ENCODE measurements around the gene TCEA3.
A peak's percentile ranks its signal among the peaks of the same experiment; 100 is the strongest.

Gene TCEA3

DNA sequence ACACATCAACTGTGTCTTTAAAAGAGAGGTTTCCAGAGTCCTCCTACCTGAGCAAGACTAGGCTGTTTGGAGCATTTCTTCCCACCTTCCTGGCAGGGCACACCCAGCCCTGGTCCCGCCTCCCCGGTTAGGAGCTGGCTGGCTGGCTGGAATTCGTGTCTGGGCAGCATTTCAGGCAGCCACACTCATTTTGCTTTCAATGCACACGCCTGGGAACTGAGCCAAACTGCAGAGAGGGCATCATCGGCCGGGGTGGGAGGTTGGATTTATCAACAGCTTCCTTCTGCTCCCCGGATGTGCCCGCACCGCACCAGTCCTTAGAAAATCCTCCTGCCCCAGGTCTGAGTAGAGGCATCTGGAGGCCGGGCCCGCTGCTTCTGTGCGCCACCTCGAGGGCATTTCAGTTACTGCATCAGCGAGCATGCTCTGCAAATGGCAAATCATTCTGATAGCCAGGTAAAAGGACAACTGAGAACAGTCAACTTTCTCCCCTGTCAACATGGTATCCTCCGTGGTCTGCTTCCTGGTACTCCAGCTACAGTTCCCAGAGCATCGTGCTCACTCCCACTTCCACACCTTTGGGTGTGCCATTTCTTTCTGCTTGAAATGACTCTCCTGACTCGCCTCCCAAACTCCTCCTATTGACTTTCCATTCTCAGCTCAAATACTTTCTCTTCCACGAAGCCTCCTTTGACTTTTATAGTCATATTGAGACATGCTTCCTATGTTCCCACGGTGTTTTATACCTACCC lies 20.6 kb downstream of the TCEA3 start:
- Histone ChIP-seq H3K27ac (replicated peaks) (no peak overlapping the region), H3K27me3 (ENCODE audit: insufficient read depth, poor library complexity, severe bottlenecking) (no peaks in the 10 kb centered on the region), H3K4me3 (replicated peaks; ENCODE audit: insufficient read depth, low read length) (peak overlapping the region; percentile 12; the same call in 1 of the 2 replicates)
- DNase-seq (ENCODE audit: low read depth in 1 of 2, low spot score in 1 of 2) = peak; percentile 76 to 89
- no peak for TF ChIP-seq POLR2AphosphoS5 (IDR thresholded peaks at IDR 0.05; ENCODE audit: low read depth)
- no peak for TF ChIP-seq GABPA (IDR thresholded peaks at IDR 0.05; ENCODE audit: low read depth)
- TF ChIP-seq, protein P1, sequence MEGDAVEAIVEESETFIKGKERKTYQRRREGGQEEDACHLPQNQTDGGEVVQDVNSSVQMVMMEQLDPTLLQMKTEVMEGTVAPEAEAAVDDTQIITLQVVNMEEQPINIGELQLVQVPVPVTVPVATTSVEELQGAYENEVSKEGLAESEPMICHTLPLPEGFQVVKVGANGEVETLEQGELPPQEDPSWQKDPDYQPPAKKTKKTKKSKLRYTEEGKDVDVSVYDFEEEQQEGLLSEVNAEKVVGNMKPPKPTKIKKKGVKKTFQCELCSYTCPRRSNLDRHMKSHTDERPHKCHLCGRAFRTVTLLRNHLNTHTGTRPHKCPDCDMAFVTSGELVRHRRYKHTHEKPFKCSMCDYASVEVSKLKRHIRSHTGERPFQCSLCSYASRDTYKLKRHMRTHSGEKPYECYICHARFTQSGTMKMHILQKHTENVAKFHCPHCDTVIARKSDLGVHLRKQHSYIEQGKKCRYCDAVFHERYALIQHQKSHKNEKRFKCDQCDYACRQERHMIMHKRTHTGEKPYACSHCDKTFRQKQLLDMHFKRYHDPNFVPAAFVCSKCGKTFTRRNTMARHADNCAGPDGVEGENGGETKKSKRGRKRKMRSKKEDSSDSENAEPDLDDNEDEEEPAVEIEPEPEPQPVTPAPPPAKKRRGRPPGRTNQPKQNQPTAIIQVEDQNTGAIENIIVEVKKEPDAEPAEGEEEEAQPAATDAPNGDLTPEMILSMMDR (IDR thresholded peaks at IDR 0.05; ENCODE audit: insufficient read depth, low read length) = peak; percentile 97
- TF ChIP-seq SPI1 (IDR thresholded peaks at IDR 0.05; ENCODE audit: borderline replicate concordance, low read depth) = no peak
- TF ChIP-seq, protein P2, sequence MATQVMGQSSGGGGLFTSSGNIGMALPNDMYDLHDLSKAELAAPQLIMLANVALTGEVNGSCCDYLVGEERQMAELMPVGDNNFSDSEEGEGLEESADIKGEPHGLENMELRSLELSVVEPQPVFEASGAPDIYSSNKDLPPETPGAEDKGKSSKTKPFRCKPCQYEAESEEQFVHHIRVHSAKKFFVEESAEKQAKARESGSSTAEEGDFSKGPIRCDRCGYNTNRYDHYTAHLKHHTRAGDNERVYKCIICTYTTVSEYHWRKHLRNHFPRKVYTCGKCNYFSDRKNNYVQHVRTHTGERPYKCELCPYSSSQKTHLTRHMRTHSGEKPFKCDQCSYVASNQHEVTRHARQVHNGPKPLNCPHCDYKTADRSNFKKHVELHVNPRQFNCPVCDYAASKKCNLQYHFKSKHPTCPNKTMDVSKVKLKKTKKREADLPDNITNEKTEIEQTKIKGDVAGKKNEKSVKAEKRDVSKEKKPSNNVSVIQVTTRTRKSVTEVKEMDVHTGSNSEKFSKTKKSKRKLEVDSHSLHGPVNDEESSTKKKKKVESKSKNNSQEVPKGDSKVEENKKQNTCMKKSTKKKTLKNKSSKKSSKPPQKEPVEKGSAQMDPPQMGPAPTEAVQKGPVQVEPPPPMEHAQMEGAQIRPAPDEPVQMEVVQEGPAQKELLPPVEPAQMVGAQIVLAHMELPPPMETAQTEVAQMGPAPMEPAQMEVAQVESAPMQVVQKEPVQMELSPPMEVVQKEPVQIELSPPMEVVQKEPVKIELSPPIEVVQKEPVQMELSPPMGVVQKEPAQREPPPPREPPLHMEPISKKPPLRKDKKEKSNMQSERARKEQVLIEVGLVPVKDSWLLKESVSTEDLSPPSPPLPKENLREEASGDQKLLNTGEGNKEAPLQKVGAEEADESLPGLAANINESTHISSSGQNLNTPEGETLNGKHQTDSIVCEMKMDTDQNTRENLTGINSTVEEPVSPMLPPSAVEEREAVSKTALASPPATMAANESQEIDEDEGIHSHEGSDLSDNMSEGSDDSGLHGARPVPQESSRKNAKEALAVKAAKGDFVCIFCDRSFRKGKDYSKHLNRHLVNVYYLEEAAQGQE (IDR thresholded peaks at IDR 0.05; ENCODE audit: insufficient replicate concordance, low read depth) = no peak

DNA sequence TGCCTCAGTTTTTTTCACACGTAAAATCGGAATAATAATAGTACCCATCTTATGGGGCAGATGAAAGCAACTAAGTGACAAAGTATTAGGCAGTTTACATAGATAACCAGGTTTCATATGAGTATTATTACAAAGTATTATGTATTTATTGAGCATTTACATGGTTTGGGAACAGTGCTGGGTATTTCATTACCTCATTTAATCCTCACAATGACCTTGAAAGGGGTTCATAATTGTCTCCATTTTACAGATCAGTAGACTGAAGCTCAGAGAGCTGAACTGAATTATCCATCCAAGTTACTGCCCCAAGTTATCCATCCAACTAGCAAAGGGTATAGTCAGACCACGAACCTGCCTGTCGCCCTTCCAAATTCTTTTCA lies 21.2 kb downstream of the TCEA3 start:
- DNase-seq (ENCODE audit: low read depth in 1 of 2, low spot score in 1 of 2) = no peak
- Histone ChIP-seq H3K27me3 (ENCODE audit: insufficient read depth, poor library complexity, severe bottlenecking) (no peaks in the 10 kb centered on the region), H3K4me3 (replicated peaks; ENCODE audit: insufficient read depth, low read length) (no peak overlapping the region), H3K27ac (replicated peaks) (no peak overlapping the region; the same call in 1 of the 2 replicates)
- no peak for TF ChIP-seq POLR2AphosphoS5 (IDR thresholded peaks at IDR 0.05; ENCODE audit: low read depth)
- TF ChIP-seq, protein P2 (IDR thresholded peaks at IDR 0.05; ENCODE audit: insufficient replicate concordance, low read depth) = no peak

DNA sequence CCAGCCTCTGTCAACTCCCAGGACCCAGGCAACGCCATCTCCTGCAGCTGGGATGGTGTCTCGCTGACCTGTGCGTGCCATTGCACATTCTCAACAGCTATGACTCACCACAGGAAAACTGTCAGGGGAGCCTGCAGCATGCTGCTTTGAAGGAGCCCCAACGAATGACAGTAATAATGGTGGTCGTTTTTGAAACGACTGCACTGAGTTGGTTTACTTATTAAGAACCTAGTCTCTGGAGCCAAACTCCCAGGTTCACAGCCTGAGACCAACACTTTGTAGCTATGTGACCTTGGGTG lies 21.6 kb downstream of the TCEA3 start:
- peak; percentile 36 to 41 for DNase-seq (ENCODE audit: low read depth in 1 of 2, low spot score in 1 of 2)
- H3K27me3 ChIP-seq (ENCODE audit: insufficient read depth, poor library complexity, severe bottlenecking) = no peaks in the 10 kb centered on the region
- no peak overlapping the region for H3K4me3 ChIP-seq (replicated peaks; ENCODE audit: insufficient read depth, low read length)
- peak overlapping the region; percentile 11; the same call in 1 of the 2 replicates for H3K27ac ChIP-seq (replicated peaks)
- TF ChIP-seq, protein P1 (IDR thresholded peaks at IDR 0.05; ENCODE audit: insufficient read depth, low read length) = no peak
- TF ChIP-seq SPI1 (IDR thresholded peaks at IDR 0.05; ENCODE audit: borderline replicate concordance, low read depth) (no peak), GABPA (IDR thresholded peaks at IDR 0.05; ENCODE audit: low read depth) (no peak), POLR2AphosphoS5 (IDR thresholded peaks at IDR 0.05; ENCODE audit: low read depth) (no peak)
- TF ChIP-seq, protein P2 (IDR thresholded peaks at IDR 0.05; ENCODE audit: insufficient replicate concordance, low read depth) = no peak

Measured in HL-60 (cell line).